Measurements from ENCODE around the gene LTF.

- TF ChIP-seq CTCF (IDR thresholded peaks at IDR 0.05) (no peak), POLR2A (IDR thresholded peaks at IDR 0.05) (no peak)
Observed at GRCh38 chr3:46480491-46481195, 15.9 kb upstream of the LTF start.
